K562 (cell line): ENCODE measurements around the gene SKAP1. TPM values are rescaled to one million over a fixed set of nuclear protein-coding genes. Genes with fewer than 3 reads are reported as not detected.

ENCODE experiments used
- ARID1B ChIP-seq: fragments of 450-650 bp; IDR thresholded peaks from 2 replicates; pipeline ENCODE4 v1.6.1; 2016; ENCODE audit warnings: antibody characterized with exemption, mild to moderate bottlenecking, inconsistent platforms
- FOXM1 ChIP-seq, 2 experiments: fragments of 450-650 bp in 1 of 2; sonication (generic) in 1 of 2; formaldehyde crosslinking in 1 of 2; IDR thresholded peaks; 2 replicates each; pipeline versions ENCODE4 v1.6.1 to v1.9.0; 2017 to 2022; ENCODE audit warnings: low read depth in 2 of 2, mild to moderate bottlenecking in 2 of 2, missing genetic modification reagents in 1 of 2, moderate library complexity in 1 of 2
- IRF1 ChIP-seq: sonication (generic); formaldehyde crosslinking; IDR thresholded peaks from 2 replicates; pipeline ENCODE4 v1.8.0; 2022; ENCODE audit warnings: missing genetic modification reagents, mild to moderate bottlenecking, borderline replicate concordance
- MAFG ChIP-seq: fragments of 450-650 bp; conservative IDR thresholded peaks from 2 replicates; pipeline ENCODE4 v1.6.1; 2016; ENCODE audit warnings: missing genetic modification characterization, missing compliant biosample characterization
- MYC ChIP-seq, 2 experiments: fragments of 250-450 bp in 1 of 2; sonication (Bioruptor Pico) in 1 of 2; IDR thresholded peaks; 2 replicates each; pipeline versions ENCODE4 v1.5.1 to v1.6.1; 2012 to 2021; ENCODE audit warnings: low read depth in 2 of 2, borderline replicate concordance in 1 of 2, improper control_type of control experiment in 1 of 2, low read length in 1 of 2, mild to moderate bottlenecking in 1 of 2, moderate library complexity in 1 of 2
- PHB2 ChIP-seq: fragments of 450-650 bp; IDR thresholded peaks from 2 replicates; pipeline ENCODE4 v1.6.1; 2017; ENCODE audit warnings: low read depth
- PKNOX1 ChIP-seq: fragments of 450-650 bp; IDR thresholded peaks from 2 replicates; pipeline ENCODE4 v1.6.1; 2016
- RBFOX2 ChIP-seq: fragments of 200-400 bp; formaldehyde crosslinking; IDR thresholded peaks from 2 replicates; pipeline ENCODE4 v1.6.1; 2017; ENCODE audit warnings: low read depth, mild to moderate bottlenecking, low read length, moderate library complexity
- SIX5 ChIP-seq, 2 experiments: IDR thresholded peaks; 2 replicates each; pipeline ENCODE4 v1.6.1; 2011; ENCODE audit warnings: low read length in 2 of 2, borderline replicate concordance in 1 of 2, low read depth in 1 of 2, mild to moderate bottlenecking in 1 of 2, moderate library complexity in 1 of 2; ENCODE audit not compliant: insufficient read depth in 1 of 2
- SMARCA4 ChIP-seq: fragments of 450-650 bp; IDR thresholded peaks from 2 replicates; pipeline ENCODE4 v1.6.1; 2016
- SMARCC2 ChIP-seq: fragments of 450-650 bp; IDR thresholded peaks from 2 replicates; pipeline ENCODE4 v1.6.1; 2017; ENCODE audit warnings: antibody characterized with exemption, moderate library complexity, mild to moderate bottlenecking, low read depth
- SOX6 ChIP-seq: fragments of 450-650 bp; IDR thresholded peaks from 2 replicates; pipeline ENCODE4 v1.6.1; 2014; ENCODE audit warnings: mild to moderate bottlenecking
- ZNF280B ChIP-seq: fragments of 250-450 bp; sonication (Bioruptor Pico); IDR thresholded peaks from 2 replicates; pipeline ENCODE4 v1.5.1; 2021; ENCODE audit warnings: mild to moderate bottlenecking
- ZNF318 ChIP-seq, 2 experiments: fragments of 450-650 bp; IDR thresholded peaks; 2 replicates each; pipeline ENCODE4 v1.6.1; 2016; ENCODE audit warnings: mild to moderate bottlenecking in 2 of 2, borderline replicate concordance in 1 of 2, low read depth in 1 of 2, moderate library complexity in 1 of 2
- polyA plus RNA-seq, 8 experiments: library from polyadenylated mRNA; depleted of rRNA in 4 of 8; stranded (reverse) in 5 of 8; unstranded in 3 of 8; fragments of >200 nt; fragmentation: Nextera tagmentation in 2 of 8; fragmentation: Illumina TruSeq in 1 of 8; extraction: Ambion mirVana in 2 of 8; extraction: Trizol in 1 of 8; gene quantifications; 2 replicates each; pipeline versions ENCODE4 v1.2.1 to v1.2.3, GENCODE V29; 2011 to 2014; ENCODE audit warnings: inconsistent platforms in 1 of 8, missing spikeins in 1 of 8
- total RNA-seq, 7 experiments: library from RNA; depleted of rRNA in 6 of 7; stranded (reverse); fragments of >200 nt in 6 of 7; fragmentation: Illumina TruSeq in 2 of 7; extraction: Trizol in 2 of 7; gene quantifications; 2 replicates each; pipeline versions ENCODE4 v1.2.1 to v1.2.3, GENCODE V29; 2011 to 2021; ENCODE audit warnings: low replicate concordance in 1 of 7

Gene SKAP1
- total and polyA plus RNA-seq, 9 of the 15 experiments (the other 6 are each of a cell fraction or from before 2014, with no cell fraction given) = 0.06 to 0.80 (median 0.10) TPM; not detected in 4

GRCh38 chr17:48258331-48258730, 171.7 kb downstream of the SKAP1 start (continued):
- TF ChIP-seq MAFG (tag) = peak; percentile 96
- TF ChIP-seq SOX6 = peak; percentile 38; the same call in 1 of the 2 replicates
- TF ChIP-seq MYC (IDR thresholded peaks at IDR 0.05; ENCODE audit: low read depth, low read length) = peak; percentile 19; the same call in 1 of the 2 replicates
- no peak for TF ChIP-seq MYC (CRISPR knock-in tag; IDR thresholded peaks at IDR 0.05; ENCODE audit: borderline replicate concordance, low read depth)
- TF ChIP-seq PKNOX1 = peak; percentile 72
- peak; percentile 81 for TF ChIP-seq SMARCA4
- TF ChIP-seq SMARCC2 = peak; percentile 40; the same call in 1 of the 2 replicates
- TF ChIP-seq PHB2 = no peak
- no peak for TF ChIP-seq ZNF280B (CRISPR knock-in tag)
- no peak for TF ChIP-seq SIX5 (IDR thresholded peaks at IDR 0.05; ENCODE audit: borderline replicate concordance in 1 of 2, insufficient read depth in 1 of 2, low read depth in 1 of 2, low read length in 2 of 2)
- no peak for TF ChIP-seq RBFOX2
- TF ChIP-seq IRF1 (CRISPR knock-in tag) = no peak
- peak; percentile 32; the same call in 1 of the 2 replicates for TF ChIP-seq FOXM1 (IDR thresholded peaks at IDR 0.05; ENCODE audit: low read depth)
- no peak for TF ChIP-seq FOXM1 (CRISPR knock-in tag; IDR thresholded peaks at IDR 0.05; ENCODE audit: low read depth)
- peak in 1 of 2 experiments; percentile 24; a peak in 1 of 4 replicates for TF ChIP-seq ZNF318 (IDR thresholded peaks at IDR 0.05; ENCODE audit: borderline replicate concordance in 1 of 2, low read depth in 1 of 2)
- TF ChIP-seq ARID1B = peak; percentile 61
